ENCODE data around the gene RASA4B.
"Not testable (repeated sequence)": the region's sequence is repeated elsewhere in the genome, so short reads cannot be mapped to it uniquely, and the experiment has no call there.

The RASA4B gene

DNA sequence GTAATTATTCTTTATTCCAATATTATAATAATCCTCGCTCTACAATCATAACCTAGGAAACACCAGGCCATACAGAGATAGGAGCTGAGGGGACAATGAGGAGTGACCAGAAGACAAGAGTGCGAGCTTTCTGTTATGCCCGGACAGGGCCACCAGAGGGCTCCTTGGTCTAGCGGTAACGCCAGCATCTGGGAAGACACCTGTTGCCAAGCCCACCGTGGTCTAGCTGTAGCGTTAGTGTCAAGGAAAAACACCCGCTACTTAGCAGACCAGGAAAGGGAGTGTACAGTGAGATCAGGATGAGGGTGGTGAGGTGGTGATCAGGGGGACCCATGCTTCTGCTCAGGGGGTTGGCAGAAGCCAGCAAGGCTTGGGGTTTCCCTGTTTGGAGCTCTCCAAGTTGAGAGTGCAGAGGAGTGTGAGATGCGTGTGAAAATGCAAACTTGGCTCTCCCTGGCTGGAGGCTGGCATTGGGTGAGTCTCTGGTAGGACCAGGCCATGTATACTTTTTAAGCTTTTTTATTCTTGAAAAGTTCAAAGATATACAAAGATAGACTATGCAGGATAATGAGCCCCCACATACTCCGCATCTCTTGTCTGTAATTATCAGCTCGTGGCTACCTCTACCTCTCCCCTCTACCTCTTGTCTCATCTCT lies 37.5 kb downstream of the RASA4B start:
- TF ChIP-seq, protein P1, sequence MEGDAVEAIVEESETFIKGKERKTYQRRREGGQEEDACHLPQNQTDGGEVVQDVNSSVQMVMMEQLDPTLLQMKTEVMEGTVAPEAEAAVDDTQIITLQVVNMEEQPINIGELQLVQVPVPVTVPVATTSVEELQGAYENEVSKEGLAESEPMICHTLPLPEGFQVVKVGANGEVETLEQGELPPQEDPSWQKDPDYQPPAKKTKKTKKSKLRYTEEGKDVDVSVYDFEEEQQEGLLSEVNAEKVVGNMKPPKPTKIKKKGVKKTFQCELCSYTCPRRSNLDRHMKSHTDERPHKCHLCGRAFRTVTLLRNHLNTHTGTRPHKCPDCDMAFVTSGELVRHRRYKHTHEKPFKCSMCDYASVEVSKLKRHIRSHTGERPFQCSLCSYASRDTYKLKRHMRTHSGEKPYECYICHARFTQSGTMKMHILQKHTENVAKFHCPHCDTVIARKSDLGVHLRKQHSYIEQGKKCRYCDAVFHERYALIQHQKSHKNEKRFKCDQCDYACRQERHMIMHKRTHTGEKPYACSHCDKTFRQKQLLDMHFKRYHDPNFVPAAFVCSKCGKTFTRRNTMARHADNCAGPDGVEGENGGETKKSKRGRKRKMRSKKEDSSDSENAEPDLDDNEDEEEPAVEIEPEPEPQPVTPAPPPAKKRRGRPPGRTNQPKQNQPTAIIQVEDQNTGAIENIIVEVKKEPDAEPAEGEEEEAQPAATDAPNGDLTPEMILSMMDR (IDR thresholded peaks at IDR 0.05; ENCODE audit: low read depth, low read length) = peak; percentile 24
- not testable (repeated sequence) for DNase-seq (ENCODE audit: extremely low read depth, low read depth)

DNA sequence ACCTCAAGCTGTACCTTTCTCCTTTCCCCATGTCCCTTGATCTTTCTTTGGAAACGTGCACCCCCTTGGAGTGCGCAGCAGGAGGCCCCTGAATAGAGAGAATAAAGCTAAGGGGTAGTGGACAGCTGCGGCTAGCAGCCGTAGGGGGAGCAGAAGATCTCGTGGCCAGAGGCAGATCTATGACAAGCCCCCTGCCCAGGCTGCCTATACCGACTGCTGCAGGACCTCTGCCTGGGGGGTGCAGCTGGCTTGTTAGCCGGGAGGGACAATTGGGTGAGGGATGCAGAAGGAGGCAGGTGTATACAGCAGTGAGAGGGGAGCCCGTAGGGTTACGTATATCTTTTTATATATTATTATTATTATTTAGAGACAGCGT lies 38.4 kb downstream of the RASA4B start:
- not testable (repeated sequence) for DNase-seq (ENCODE audit: extremely low read depth, low read depth)

- TF ChIP-seq, protein P1 (IDR thresholded peaks at IDR 0.05; ENCODE audit: low read depth, low read length) = peak; percentile 24
- DNase-seq (ENCODE audit: extremely low read depth, low read depth) = peak; percentile 29
Measured at GRCh38 chr7:102478314-102479208, 39.0 kb downstream of the RASA4B start, which contains the start of gene POLR2J. Gene POLR2J, minus strand, starts transcription at chr7:102478922. Its CDS starts 62 bp downstream, at chr7:102478860.

DNA sequence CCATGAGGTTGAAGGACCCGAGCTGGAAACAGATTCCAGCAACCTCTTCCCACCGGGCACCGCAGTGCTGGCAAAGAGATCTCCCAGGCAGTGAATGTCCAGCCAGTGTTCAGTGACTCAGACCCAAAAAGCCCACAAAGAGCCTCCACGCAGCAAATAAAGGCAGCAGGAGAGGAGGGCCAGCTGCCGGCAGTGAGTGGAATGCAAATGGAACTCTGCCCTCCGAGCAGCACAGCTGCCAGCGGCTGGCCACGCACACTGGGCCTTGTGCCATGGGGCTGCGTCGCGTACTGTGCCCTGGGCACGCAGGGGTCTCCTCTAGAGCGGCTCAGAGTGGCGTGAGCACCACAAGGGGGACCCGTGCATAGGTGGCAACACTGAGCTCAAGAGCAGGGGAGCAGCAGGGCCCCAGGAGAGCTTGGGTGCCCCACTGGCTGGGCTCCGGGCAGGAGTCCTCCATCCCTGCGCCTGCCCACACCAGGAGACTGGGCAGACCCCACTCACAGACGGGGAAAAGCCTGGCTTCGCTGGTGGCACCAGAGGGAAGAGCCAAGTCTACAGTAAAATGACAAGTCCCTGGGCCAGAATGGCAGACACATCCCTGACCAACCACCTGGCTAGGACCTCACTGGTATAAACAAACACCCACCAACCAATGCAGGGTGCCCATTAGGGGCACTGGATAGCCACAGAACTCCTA lies 42.7 kb downstream of the RASA4B start:
- not testable (repeated sequence) for DNase-seq (ENCODE audit: extremely low read depth, low read depth)

GRCh38 chr7:102474116-102474515 lies 43.5 kb downstream of the RASA4B start:
- DNase-seq (ENCODE audit: extremely low read depth, low read depth) = not testable (repeated sequence)

- no peak for DNase-seq (ENCODE audit: extremely low read depth, low read depth)
- TF ChIP-seq, protein P1 (IDR thresholded peaks at IDR 0.05; ENCODE audit: low read depth, low read length) = no peak
Measured at GRCh38 chr7:102473271-102473991, 44.1 kb downstream of the RASA4B start.

DNA sequence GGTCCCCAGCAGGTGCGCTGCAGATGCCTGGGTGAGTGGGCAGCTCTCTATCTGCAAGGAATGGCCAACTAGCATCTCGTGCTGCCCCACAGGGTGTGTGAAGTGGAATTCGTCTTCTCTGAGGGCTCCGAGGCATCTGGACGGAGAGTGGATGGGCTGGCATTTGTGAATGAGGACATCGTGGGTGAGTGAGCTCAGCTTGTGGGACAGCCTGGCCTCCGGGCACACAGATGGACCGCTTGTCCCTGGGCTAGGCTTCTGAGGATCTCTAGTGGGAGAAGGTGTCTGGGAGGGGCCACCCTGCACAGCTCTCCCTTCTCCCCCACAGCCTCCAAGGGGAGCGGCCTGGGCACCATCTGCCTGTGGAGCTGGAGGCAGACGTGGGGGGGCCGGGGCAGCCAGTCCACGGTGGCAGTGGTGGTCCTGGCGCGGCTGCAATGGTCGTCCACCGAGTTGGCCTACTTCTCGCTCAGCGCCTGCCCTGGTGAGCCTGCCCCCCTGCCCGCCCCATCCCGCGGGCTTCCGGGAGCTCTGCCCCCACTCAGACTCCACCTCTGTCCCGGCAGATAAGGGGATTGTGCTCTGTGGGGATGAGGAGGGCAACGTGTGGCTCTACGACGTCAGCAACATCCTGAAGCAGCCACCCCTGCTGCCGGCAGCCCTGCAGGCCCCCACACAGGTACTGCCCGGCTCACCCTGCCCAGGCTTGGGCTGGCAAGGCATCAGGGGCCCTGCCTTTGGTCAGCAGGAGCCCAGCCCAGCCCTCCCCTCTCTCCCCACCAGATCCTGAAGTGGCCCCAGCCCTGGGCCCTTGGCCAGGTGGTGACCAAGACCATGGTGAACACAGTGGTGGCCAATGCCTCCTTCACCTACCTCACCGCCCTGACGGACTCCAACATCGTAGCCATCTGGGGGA lies 45.2 kb downstream of the RASA4B start:
- DNase-seq (ENCODE audit: extremely low read depth, low read depth) = no peak
- TF ChIP-seq, protein P1 (IDR thresholded peaks at IDR 0.05; ENCODE audit: low read depth, low read length) = no peak

DNA sequence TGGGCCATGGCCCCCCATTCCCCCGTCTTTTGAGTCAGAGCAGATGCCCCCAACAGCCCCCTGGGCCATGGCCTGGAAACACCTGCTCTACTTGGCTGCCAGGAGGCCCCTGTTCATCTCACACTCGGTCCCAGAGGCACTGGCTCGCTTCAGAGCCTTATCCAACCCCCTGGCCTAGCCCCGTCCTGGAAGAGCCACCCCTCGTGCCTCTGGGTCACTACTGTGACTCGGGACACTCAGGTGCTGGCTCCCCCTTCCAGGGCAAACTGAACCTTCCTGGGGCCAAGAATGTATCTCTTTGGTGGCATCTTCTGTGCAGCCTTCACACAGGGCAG lies 45.8 kb downstream of the RASA4B start:
- TF ChIP-seq, protein P1 (IDR thresholded peaks at IDR 0.05; ENCODE audit: low read depth, low read length) = no peak
- no peak for DNase-seq (ENCODE audit: extremely low read depth, low read depth)
